ENCODE measurements around the gene TRPV6.
A peak's percentile ranks its signal among the peaks of the same experiment; 100 is the strongest.

Gene TRPV6

GRCh38 chr7:142914121-142914520 lies 28.6 kb upstream of the TRPV6 start:
- Mint-ChIP-seq H3K9me3 (no peaks in the 10 kb centered on the region), H3K27me3 (peaks cover 7% of the 10 kb centered on the region), H3K4me3 (no peak overlapping the region), H3K4me1 (no peaks in the 10 kb centered on the region), H3K27ac (no peak overlapping the region), H3K36me3 (no peaks in the 10 kb centered on the region)

GRCh38 chr7:142913566-142913965 lies 28.0 kb upstream of the TRPV6 start:
- no peaks in the 10 kb centered on the region for H3K36me3 Mint-ChIP-seq
- H3K4me3 Mint-ChIP-seq, result no peak overlapping the region
- no peaks in the 10 kb centered on the region for H3K9me3 Mint-ChIP-seq
- peaks cover 7% of the 10 kb centered on the region for H3K27me3 Mint-ChIP-seq
- H3K4me1 Mint-ChIP-seq, result no peaks in the 10 kb centered on the region
- no peak overlapping the region for H3K27ac Mint-ChIP-seq

- no peak overlapping the region for H3K4me3 Mint-ChIP-seq
These were observed 27.5 kb upstream of the TRPV6 start for GRCh38 chr7:142913051-142913450.

GRCh38 chr7:142910481-142910880 lies 24.9 kb upstream of the TRPV6 start:
- H3K27me3 Mint-ChIP-seq, result peaks cover 11% of the 10 kb centered on the region
- H3K9me3 Mint-ChIP-seq, result no peaks in the 10 kb centered on the region
- H3K27ac Mint-ChIP-seq, result no peak overlapping the region
- H3K4me1 Mint-ChIP-seq, result no peaks in the 10 kb centered on the region
- H3K4me3 Mint-ChIP-seq, result no peak overlapping the region
- no peaks in the 10 kb centered on the region for H3K36me3 Mint-ChIP-seq

More at GRCh38 chr7:142913051-142913450, 27.5 kb upstream of the TRPV6 start:
- Mint-ChIP-seq H3K27ac (no peak overlapping the region), H3K9me3 (no peaks in the 10 kb centered on the region), H3K27me3 (peaks cover 7% of the 10 kb centered on the region), H3K4me1 (no peaks in the 10 kb centered on the region), H3K36me3 (no peaks in the 10 kb centered on the region)

- Mint-ChIP-seq H3K36me3 (no peaks in the 10 kb centered on the region), H3K4me3 (no peak overlapping the region), H3K27ac (no peak overlapping the region), H3K4me1 (no peaks in the 10 kb centered on the region), H3K9me3 (no peaks in the 10 kb centered on the region), H3K27me3 (peaks cover 11% of the 10 kb centered on the region)
These were observed 24.5 kb upstream of the TRPV6 start for GRCh38 chr7:142910031-142910433.

- Mint-ChIP-seq H3K4me1 (no peaks in the 10 kb centered on the region), H3K9me3 (no peaks in the 10 kb centered on the region), H3K4me3 (no peak overlapping the region), H3K36me3 (no peaks in the 10 kb centered on the region), H3K27me3 (peaks cover 9% of the 10 kb centered on the region), H3K27ac (no peak overlapping the region)
These were observed 23.7 kb upstream of the TRPV6 start for GRCh38 chr7:142908921-142909890.

GRCh38 chr7:142908290-142908689 lies 22.7 kb upstream of the TRPV6 start:
- Mint-ChIP-seq H3K27me3 (peaks cover 9% of the 10 kb centered on the region), H3K4me3 (no peak overlapping the region), H3K4me1 (no peaks in the 10 kb centered on the region), H3K9me3 (no peaks in the 10 kb centered on the region), H3K36me3 (no peaks in the 10 kb centered on the region), H3K27ac (no peak overlapping the region)

GRCh38 chr7:142906643-142907042 lies 21.1 kb upstream of the TRPV6 start:
- Mint-ChIP-seq H3K9me3 (no peaks in the 10 kb centered on the region), H3K4me1 (no peaks in the 10 kb centered on the region), H3K36me3 (no peaks in the 10 kb centered on the region), H3K27me3 (peaks cover 9% of the 10 kb centered on the region), H3K4me3 (no peak overlapping the region), H3K27ac (no peak overlapping the region)

- Mint-ChIP-seq H3K4me3 (no peak overlapping the region), H3K36me3 (no peaks in the 10 kb centered on the region), H3K27ac (no peak overlapping the region), H3K27me3 (peaks cover 9% of the 10 kb centered on the region), H3K4me1 (no peaks in the 10 kb centered on the region), H3K9me3 (no peaks in the 10 kb centered on the region)
These were observed 20.2 kb upstream of the TRPV6 start for GRCh38 chr7:142905759-142906158.

GRCh38 chr7:142904128-142904527 lies 18.6 kb upstream of the TRPV6 start:
- Mint-ChIP-seq H3K27me3 (peaks cover 6% of the 10 kb centered on the region), H3K36me3 (no peaks in the 10 kb centered on the region), H3K4me1 (no peaks in the 10 kb centered on the region), H3K27ac (no peak overlapping the region), H3K4me3 (no peak overlapping the region), H3K9me3 (no peaks in the 10 kb centered on the region)

GRCh38 chr7:142901426-142902259 lies 16.1 kb upstream of the TRPV6 start:
- Mint-ChIP-seq H3K4me1 (no peaks in the 10 kb centered on the region), H3K27me3 (peaks cover 3% of the 10 kb centered on the region), H3K4me3 (no peak overlapping the region), H3K36me3 (no peaks in the 10 kb centered on the region), H3K9me3 (no peaks in the 10 kb centered on the region), H3K27ac (peak overlapping the region; percentile 11)

GRCh38 chr7:142899661-142900060 lies 14.1 kb upstream of the TRPV6 start:
- no peaks in the 10 kb centered on the region for H3K4me1 Mint-ChIP-seq
- H3K27ac Mint-ChIP-seq, result no peak overlapping the region
- no peak overlapping the region for H3K4me3 Mint-ChIP-seq
- H3K9me3 Mint-ChIP-seq, result no peaks in the 10 kb centered on the region
- H3K27me3 Mint-ChIP-seq, result no peaks in the 10 kb centered on the region
- H3K36me3 Mint-ChIP-seq, result no peaks in the 10 kb centered on the region

GRCh38 chr7:142898377-142899170 lies 13.0 kb upstream of the TRPV6 start:
- Mint-ChIP-seq H3K4me1 (no peaks in the 10 kb centered on the region), H3K27ac (no peak overlapping the region), H3K27me3 (no peaks in the 10 kb centered on the region), H3K4me3 (no peak overlapping the region), H3K36me3 (no peaks in the 10 kb centered on the region), H3K9me3 (no peaks in the 10 kb centered on the region)

- Mint-ChIP-seq H3K27ac (no peak overlapping the region), H3K27me3 (no peaks in the 10 kb centered on the region), H3K4me1 (no peaks in the 10 kb centered on the region), H3K36me3 (no peaks in the 10 kb centered on the region), H3K4me3 (no peak overlapping the region), H3K9me3 (no peaks in the 10 kb centered on the region)
These were observed 12.1 kb upstream of the TRPV6 start for GRCh38 chr7:142897691-142898090.

- no peak overlapping the region for H3K4me3 Mint-ChIP-seq
- H3K9me3 Mint-ChIP-seq, result no peaks in the 10 kb centered on the region
These were observed 11.3 kb upstream of the TRPV6 start for GRCh38 chr7:142896741-142897379.

More at GRCh38 chr7:142896741-142897379, 11.3 kb upstream of the TRPV6 start:
- H3K27ac Mint-ChIP-seq, result no peak overlapping the region
- H3K27me3 Mint-ChIP-seq, result no peaks in the 10 kb centered on the region
- H3K4me1 Mint-ChIP-seq, result no peaks in the 10 kb centered on the region
- H3K36me3 Mint-ChIP-seq, result no peaks in the 10 kb centered on the region
